HUES48 (cell line): ENCODE results near the gene MVK.

Experiments
- H3K27ac ChIP-seq: one replicate; pipeline ENCODE4 v1.7.0; 2013; ENCODE audit warnings: low read depth, low read length, inconsistent platforms
- H3K27me3 ChIP-seq: 2 replicates; pipeline ENCODE4 v1.6.1; 2013; ENCODE audit warnings: mild to moderate bottlenecking, low read length; ENCODE audit not compliant: control insufficient read depth, insufficient read depth
- H3K36me3 ChIP-seq: 2 replicates; pipeline ENCODE4 v1.6.1; 2013; ENCODE audit warnings: low read length; ENCODE audit not compliant: control insufficient read depth, insufficient read depth
- H3K4me1 ChIP-seq: 2 replicates; pipeline ENCODE4 v1.6.1; 2013; ENCODE audit warnings: mild to moderate bottlenecking, low read length; ENCODE audit not compliant: control insufficient read depth, insufficient read depth
- H3K4me3 ChIP-seq: 2 replicates; pipeline ENCODE4 v1.5.1; 2013; ENCODE audit warnings: mild to moderate bottlenecking, low read depth, low read length
- H3K9ac ChIP-seq: 2 replicates; pipeline ENCODE4 v1.6.1; 2013; ENCODE audit warnings: mild to moderate bottlenecking, low read depth, low read length, moderate library complexity
- H3K9me3 ChIP-seq: 2 replicates; pipeline ENCODE4 v1.6.1; 2013; ENCODE audit warnings: low read length; ENCODE audit not compliant: control insufficient read depth, insufficient read depth

The MVK gene

DNA sequence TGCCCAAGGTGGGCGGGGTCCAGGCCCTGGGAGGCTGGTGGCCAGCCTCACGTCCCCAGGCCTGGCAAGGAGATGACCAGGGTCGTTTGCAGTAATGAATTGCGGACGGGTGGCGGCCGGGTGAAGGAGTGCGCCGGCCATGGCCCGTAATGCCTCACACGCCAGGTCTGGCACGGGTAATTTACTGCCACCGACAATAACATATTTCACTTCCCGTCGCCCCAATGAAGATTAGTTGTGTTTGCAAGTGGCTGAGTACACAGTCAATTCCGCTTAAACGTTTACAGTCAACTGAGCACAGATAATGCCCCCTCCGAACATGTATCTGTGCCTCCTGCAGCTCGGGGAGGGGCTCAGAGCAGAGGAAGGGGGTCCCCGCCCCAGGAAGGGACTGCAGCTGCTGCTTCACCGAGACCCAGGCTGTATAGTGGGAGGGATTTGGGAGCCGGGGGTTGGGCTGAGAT is 48.3 kb downstream of the MVK start:
- Histone ChIP-seq H3K27ac (no peak overlapping the region), H3K9me3 (no peaks in the 10 kb centered on the region), H3K9ac (no peak overlapping the region), H3K4me1 (no peaks in the 10 kb centered on the region), H3K4me3 (no peak overlapping the region), H3K36me3 (no peaks in the 10 kb centered on the region), H3K27me3 (no peaks in the 10 kb centered on the region)

GRCh38 chr12:109624467-109624866 is 50.9 kb downstream of the MVK start:
- Histone ChIP-seq H3K9me3 (no peaks in the 10 kb centered on the region), H3K36me3 (no peaks in the 10 kb centered on the region), H3K27me3 (no peaks in the 10 kb centered on the region), H3K9ac (no peak overlapping the region), H3K4me1 (no peaks in the 10 kb centered on the region; the same call in 1 of the 2 replicates), H3K27ac (no peak overlapping the region), H3K4me3 (no peak overlapping the region)

DNA sequence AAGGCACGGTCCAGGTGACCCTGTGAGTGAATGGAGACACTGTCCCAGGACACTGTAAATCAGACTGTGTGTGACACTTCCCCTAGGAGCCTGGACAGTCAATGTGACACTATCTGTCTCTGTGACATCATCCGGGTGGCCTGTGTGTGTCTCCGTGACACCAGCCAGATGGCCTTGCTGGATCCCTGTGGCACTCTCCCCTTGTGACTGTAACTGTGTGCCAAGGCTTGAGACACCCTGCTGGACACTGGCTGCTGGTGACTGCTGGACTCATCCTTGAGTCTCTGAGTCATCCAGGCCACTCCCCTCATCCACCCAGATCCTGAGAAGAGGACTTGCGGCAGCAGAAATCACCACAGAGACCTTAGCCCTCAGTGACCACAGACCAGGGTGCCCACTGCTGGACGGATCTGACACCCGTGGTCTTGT is 51.6 kb downstream of the MVK start:
- Histone ChIP-seq H3K27me3 (no peaks in the 10 kb centered on the region), H3K27ac (no peak overlapping the region), H3K9me3 (no peaks in the 10 kb centered on the region), H3K36me3 (no peaks in the 10 kb centered on the region), H3K4me3 (no peak overlapping the region), H3K9ac (no peak overlapping the region), H3K4me1 (no peaks in the 10 kb centered on the region; the same call in 1 of the 2 replicates)

- H3K9ac ChIP-seq, result no peak overlapping the region
- H3K9me3 ChIP-seq, result no peaks in the 10 kb centered on the region
- no peak overlapping the region for H3K4me3 ChIP-seq
- no peaks in the 10 kb centered on the region for H3K36me3 ChIP-seq
- H3K27me3 ChIP-seq, result no peaks in the 10 kb centered on the region
- H3K27ac ChIP-seq, result no peak overlapping the region
- no peaks in the 10 kb centered on the region; the same call in 1 of the 2 replicates for H3K4me1 ChIP-seq
Observed at GRCh38 chr12:109625749-109626377, 52.3 kb downstream of the MVK start.

DNA sequence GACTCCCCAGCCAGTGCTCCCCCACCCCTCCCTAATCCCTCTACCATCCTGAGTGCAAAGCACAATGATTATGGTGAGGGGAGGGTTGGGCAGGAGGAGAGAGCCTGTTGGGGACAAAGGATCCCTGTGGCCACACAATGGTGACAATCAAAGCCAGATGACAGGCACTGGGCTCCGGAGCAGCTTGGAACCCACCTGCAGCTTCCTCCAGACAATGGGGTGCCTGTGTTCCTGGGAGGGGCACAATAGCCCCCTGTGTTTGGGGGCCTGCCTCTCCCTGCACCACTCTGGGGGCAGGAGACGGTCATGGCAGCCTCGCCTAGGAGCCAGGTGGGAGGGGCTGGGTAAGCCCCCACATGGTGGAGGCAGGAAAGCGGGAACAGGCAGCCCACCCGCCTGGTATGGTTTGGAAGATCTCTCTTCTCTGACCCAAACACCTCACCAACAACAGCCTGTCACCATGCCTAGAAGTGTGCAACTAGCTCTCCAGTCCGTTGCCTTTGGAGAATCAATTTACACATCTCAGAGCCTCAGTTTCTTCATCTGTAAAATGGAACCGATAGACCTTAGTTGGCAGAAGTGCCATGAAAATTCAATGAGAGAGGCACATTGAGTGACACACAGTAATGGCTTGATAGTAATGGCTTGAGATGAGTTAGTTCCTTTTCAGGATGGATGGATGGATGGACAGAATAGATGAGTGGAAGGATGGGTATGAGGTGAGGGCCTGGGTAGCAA is 53.0 kb downstream of the MVK start:
- Histone ChIP-seq H3K27me3 (no peaks in the 10 kb centered on the region), H3K27ac (no peak overlapping the region), H3K4me3 (no peak overlapping the region), H3K9me3 (no peaks in the 10 kb centered on the region), H3K9ac (no peak overlapping the region), H3K4me1 (no peaks in the 10 kb centered on the region; the same call in 1 of the 2 replicates), H3K36me3 (no peaks in the 10 kb centered on the region)

GRCh38 chr12:109627633-109628032 is 54.0 kb downstream of the MVK start:
- Histone ChIP-seq H3K27me3 (no peaks in the 10 kb centered on the region), H3K36me3 (no peaks in the 10 kb centered on the region), H3K4me1 (no peaks in the 10 kb centered on the region; the same call in 1 of the 2 replicates), H3K4me3 (no peak overlapping the region), H3K27ac (no peak overlapping the region), H3K9me3 (no peaks in the 10 kb centered on the region), H3K9ac (no peak overlapping the region)

- no peaks in the 10 kb centered on the region; the same call in 1 of the 2 replicates for H3K4me1 ChIP-seq
- no peak overlapping the region for H3K4me3 ChIP-seq
- H3K9me3 ChIP-seq, result no peaks in the 10 kb centered on the region
- H3K27ac ChIP-seq, result no peak overlapping the region
- H3K9ac ChIP-seq, result no peak overlapping the region
- H3K27me3 ChIP-seq, result no peaks in the 10 kb centered on the region
- H3K36me3 ChIP-seq, result no peaks in the 10 kb centered on the region
Observed at GRCh38 chr12:109630107-109630506, 56.5 kb downstream of the MVK start.

DNA sequence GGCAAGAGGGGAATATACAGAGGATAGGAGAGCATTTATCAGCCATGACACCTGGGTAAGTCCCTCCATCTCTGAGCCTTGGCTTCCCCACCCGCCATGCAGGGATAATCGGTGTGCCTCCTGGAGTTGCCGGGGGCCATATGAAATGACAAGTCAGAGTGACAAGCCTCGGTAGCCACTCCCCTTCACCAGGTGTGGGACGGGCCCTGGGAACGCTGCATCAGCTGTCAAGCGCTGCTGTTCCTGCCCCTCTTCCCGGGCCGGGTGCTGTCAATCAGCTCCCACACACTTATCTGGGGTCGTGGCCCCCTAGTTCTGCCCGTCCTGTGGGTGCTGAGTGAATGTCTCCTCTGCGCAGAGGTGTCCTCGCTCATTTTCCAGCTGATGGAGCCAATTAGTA is 57.2 kb downstream of the MVK start:
- H3K27me3 ChIP-seq, result no peaks in the 10 kb centered on the region

GRCh38 chr12:109631302-109631701 is 57.7 kb downstream of the MVK start:
- H3K27ac ChIP-seq, result no peak overlapping the region
- no peak overlapping the region for H3K9ac ChIP-seq
- H3K4me3 ChIP-seq, result no peak overlapping the region
- H3K27me3 ChIP-seq, result no peaks in the 10 kb centered on the region
- H3K4me1 ChIP-seq, result no peaks in the 10 kb centered on the region; the same call in 1 of the 2 replicates
- H3K36me3 ChIP-seq, result no peaks in the 10 kb centered on the region
- no peaks in the 10 kb centered on the region for H3K9me3 ChIP-seq

More for the DNA sequence above, 57.2 kb downstream of the MVK start:
- Histone ChIP-seq H3K36me3 (no peaks in the 10 kb centered on the region), H3K9ac (no peak overlapping the region), H3K4me3 (no peak overlapping the region), H3K9me3 (no peaks in the 10 kb centered on the region), H3K27ac (no peak overlapping the region), H3K4me1 (no peaks in the 10 kb centered on the region; the same call in 1 of the 2 replicates)

DNA sequence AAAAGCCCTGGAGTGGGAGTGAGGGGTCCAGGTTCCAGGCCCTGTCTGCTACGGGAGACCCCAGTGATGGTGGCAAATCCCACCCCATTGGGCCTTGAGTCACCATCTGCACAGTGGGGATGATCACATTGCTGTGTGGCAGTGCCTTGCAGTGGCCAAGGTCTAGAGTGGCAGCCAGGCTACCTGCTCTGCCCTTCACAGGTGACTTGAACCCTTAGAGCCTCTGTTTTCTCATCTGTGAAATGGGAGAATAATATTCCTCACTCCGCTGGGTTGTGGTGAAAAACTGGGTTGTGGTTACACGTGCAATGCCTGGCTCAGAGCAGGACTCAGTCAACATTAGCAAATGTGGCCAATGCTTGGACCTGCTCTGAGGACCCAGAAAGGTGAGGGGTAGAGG is 58.2 kb downstream of the MVK start:
- no peaks in the 10 kb centered on the region for H3K9me3 ChIP-seq
- H3K4me3 ChIP-seq, result no peak overlapping the region

DNA sequence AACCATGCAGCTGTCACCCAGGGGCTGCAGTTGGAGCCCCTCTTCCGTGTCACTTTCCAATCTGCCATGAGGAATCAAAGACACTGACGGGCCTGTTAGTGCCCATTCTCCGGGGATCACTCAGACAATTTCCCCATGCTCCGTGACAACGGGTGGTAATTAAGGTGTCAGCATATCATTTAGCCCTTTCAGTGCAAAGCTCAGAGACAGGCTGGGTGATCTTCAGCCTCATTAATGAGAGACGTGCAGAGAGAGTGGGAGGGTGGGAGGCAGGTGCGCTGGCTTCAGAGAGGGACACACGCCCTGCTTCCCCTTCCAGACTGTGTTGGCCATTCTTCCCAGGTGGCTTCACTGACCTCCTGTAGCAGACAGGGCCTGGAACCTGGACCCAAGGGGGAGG is 58.7 kb downstream of the MVK start:
- no peaks in the 10 kb centered on the region for H3K9me3 ChIP-seq
- no peak overlapping the region for H3K27ac ChIP-seq
- H3K4me3 ChIP-seq, result no peak overlapping the region
- no peaks in the 10 kb centered on the region for H3K36me3 ChIP-seq
- no peaks in the 10 kb centered on the region for H3K27me3 ChIP-seq
- no peaks in the 10 kb centered on the region; the same call in 1 of the 2 replicates for H3K4me1 ChIP-seq
- no peak overlapping the region for H3K9ac ChIP-seq

More for the DNA sequence above, 58.2 kb downstream of the MVK start:
- no peaks in the 10 kb centered on the region for H3K36me3 ChIP-seq
- no peak overlapping the region for H3K27ac ChIP-seq
- H3K9ac ChIP-seq, result no peak overlapping the region
- H3K27me3 ChIP-seq, result no peaks in the 10 kb centered on the region
- H3K4me1 ChIP-seq, result no peaks in the 10 kb centered on the region; the same call in 1 of the 2 replicates
